HG03095 (cell line): Measurements from ENCODE around the gene SALL1.

Experiments
- ATAC-seq: cut with Tn5 transposase; IDR thresholded peaks from one replicate; pipeline ENCODE4 v1.9.1; 2021; ENCODE audit warnings: moderate library complexity; ENCODE audit not compliant: unreplicated experiment

SALL1 gene

DNA sequence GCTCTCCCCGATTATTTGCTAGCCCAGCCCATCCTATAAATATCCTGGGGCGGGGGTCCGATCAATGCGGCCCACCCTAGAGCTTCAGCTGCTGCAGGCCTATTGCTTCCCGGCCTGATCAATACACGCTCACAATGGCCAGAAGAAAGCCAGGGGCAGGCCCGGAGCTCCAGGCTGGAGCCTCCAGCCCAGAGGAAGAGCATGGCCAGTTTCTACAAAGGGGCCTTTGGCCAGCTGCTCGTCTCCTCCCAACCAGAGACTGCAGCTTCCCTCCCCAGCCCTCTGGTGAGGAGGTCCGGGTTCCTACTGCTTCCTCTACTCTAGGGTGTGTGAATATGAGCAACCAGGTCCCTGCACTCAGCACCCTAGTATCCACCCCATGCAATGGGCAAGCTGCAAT, 36.7 kb downstream of the SALL1 start:
- no peak for ATAC-seq

- ATAC-seq: no peak
Measured at GRCh38 chr16:51113236-51114125, 37.6 kb downstream of the SALL1 start.

GRCh38 chr16:51112323-51112722, 38.7 kb downstream of the SALL1 start:
- no peak for ATAC-seq

DNA sequence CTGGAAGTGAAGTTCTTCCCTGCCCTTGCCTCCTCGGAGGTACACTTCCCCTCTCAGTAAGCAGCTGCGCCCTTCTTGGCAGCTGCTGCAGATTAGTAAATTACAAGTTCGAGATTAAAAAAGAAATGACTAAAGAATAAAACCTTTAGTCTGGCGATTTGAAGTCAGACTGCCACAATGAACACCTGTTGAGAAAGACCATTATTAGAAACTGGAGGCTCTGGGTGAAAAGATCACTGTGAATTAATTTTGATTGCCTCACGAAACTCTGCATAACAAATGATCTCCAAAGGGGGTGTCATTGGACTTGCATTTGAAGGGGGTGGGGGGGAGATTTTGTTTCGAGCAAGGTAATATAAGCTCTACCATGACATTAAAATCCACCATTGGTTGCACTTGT, 39.3 kb downstream of the SALL1 start:
- ATAC-seq: no peak

DNA sequence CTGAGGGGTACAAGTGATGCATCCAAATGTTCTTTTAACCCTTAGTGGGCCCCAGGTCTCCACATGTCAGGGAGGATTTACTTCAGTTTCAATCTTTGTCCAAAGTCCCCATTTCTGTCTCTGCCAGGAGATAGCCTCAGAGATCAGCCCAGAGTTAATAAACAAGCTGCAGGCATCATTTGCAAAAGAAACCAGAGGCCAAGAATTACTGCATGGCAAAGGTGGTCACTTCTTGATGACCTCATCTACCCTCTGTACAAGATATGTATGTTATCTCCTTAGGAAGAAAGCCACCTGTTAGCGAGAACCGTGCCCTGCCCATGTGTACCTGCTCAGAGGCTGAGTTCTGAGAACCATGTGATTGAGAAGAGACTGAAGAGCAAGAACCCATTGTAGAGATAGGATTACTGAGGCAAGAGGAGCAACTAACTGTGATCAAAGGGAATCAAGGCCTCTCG, 40.3 kb downstream of the SALL1 start:
- no peak for ATAC-seq

DNA sequence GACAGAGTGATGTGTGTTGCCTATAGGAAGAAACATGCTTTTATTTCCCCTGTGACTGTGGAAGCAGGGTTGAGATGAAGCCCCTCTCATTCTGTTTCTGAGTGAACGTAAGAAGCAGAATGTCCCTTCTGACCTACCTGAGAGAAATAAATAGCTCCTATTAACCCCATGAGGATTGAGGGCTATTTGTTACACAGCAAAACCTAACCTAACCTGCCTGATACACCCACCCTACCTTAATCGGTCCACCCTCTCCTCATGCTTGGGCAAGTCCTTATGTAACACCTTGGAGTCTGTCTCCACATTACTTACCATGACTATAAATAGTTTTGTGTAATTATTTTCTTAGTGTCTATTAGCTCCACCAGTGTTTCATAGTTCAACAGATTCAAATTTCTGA, 41.9 kb downstream of the SALL1 start:
- no peak for ATAC-seq

GRCh38 chr16:51107742-51108141, 43.3 kb downstream of the SALL1 start:
- no peak for ATAC-seq

- no peak for ATAC-seq
Measured at GRCh38 chr16:51106535-51106934, 44.5 kb downstream of the SALL1 start.

GRCh38 chr16:51103590-51103989, 47.5 kb downstream of the SALL1 start:
- ATAC-seq: no peak

GRCh38 chr16:51097729-51098128, 53.3 kb downstream of the SALL1 start:
- ATAC-seq: no peak

DNA sequence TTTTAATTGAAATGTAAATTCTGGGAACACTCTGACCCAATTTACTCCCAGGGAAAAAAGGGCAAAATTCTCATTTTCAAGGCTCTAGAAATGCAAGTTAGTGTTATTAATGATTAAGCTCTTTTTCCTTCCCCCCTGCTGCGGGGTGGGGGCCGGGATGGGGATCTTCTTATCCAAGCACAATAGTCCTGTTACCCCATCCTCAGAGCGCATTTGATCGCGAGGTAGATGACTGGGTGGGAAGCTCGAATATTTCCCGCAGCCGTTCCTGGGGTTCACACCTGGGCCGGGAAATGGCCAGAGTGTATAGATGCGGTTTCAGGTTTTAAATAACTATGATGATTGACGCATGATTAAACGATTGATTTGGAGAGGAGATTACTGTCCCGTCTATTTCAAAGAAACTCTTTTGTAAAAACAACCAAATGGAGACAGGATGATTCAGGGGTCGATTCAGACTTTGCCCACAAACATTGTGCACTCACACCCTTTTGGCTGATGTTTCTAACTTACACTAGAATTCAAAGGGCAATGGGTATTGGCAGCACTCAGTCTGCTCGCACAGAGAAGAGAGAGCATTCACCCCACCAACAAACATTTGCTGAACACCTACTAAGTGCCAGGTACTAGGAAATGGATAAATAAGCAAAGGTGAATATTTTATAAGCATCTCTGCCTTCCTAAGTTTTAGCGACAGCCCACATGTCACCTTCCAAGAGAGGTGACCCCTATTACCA, 55.0 kb downstream of the SALL1 start:
- no peak for ATAC-seq

DNA sequence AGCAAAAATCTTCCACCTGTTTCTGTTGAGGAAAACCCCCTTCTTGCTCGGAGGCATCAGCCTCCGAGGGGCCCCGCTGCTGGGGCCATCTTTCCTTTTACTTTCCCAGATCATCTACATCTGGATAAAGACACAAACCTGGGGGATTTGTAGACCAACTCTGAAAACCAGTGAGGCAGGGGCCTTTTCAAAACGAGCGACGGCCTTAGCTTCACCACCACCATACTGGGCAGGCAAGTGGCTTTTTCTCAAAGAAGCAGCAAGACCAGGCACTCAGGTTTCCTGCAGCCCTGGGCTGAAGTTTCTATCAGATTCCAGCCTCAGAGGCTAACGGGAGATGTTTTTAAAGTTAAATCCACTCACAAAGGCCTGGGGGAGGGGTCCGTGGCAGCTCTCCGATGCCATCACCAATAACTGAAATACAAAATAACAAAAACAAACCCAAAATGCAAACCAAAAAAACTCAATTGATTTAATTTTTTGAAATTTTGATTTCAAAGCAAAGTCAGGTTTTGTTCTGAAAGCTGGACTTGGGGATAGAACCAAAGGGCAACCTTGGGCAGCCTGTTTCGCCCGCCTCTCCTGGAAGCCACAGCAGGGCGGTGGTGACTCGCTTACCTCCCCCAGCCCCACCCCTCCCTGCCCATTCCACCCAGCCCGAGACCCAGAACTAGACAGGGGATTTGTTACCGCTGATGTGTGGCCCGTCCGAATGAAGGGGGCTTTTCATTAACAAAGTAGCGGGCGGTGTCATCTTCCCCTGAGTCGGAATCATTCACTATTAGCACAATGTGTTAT, 55.8 kb downstream of the SALL1 start:
- ATAC-seq: no peak

GRCh38 chr16:51093726-51094280, 57.3 kb downstream of the SALL1 start:
- ATAC-seq: no peak
